SH-SY5Y (cell line): ENCODE measurements around the gene S100A9.

Experiments used
- GATA2 ChIP-seq: IDR thresholded peaks from 2 replicates; pipeline ENCODE4 v1.6.1; 2011; ENCODE audit warnings: mild to moderate bottlenecking, low read depth, low read length
- GATA3 ChIP-seq: IDR thresholded peaks from 2 replicates; pipeline ENCODE4 v1.6.1; 2011; ENCODE audit warnings: low read depth, mild to moderate bottlenecking, low read length, moderate library complexity

The S100A9 gene

GRCh38 chr1:153389973-153390879, 32.6 kb downstream of the S100A9 start:
- no peak for TF ChIP-seq GATA2
- no peak for TF ChIP-seq GATA3

- TF ChIP-seq GATA3 (no peak), GATA2 (no peak)
These were observed 33.5 kb downstream of the S100A9 start, which contains the start of gene S100A8 for GRCh38 chr1:153390938-153391710. TSS of gene S100A8 (minus strand) at chr1:153391073. CDS start at chr1:153390535, 538 bp downstream.

- TF ChIP-seq GATA3 (no peak), GATA2 (no peak)
These were observed 34.6 kb downstream of the S100A9 start for GRCh38 chr1:153392258-153392657.

- TF ChIP-seq GATA2 (no peak), GATA3 (no peak)
These were observed 35.2 kb downstream of the S100A9 start for GRCh38 chr1:153392822-153393221.

GRCh38 chr1:153393926-153394325, 36.3 kb downstream of the S100A9 start:
- TF ChIP-seq GATA3, result no peak
- TF ChIP-seq GATA2, result no peak

- no peak for TF ChIP-seq GATA3
- TF ChIP-seq GATA2, result no peak
These were observed 36.7 kb downstream of the S100A9 start for GRCh38 chr1:153394391-153394790.

- TF ChIP-seq GATA2 (no peak), GATA3 (no peak)
These were observed 37.6 kb downstream of the S100A9 start for GRCh38 chr1:153395136-153395685.

GRCh38 chr1:153395776-153396175, 38.1 kb downstream of the S100A9 start:
- TF ChIP-seq GATA2, result no peak
- TF ChIP-seq GATA3, result no peak

GRCh38 chr1:153396461-153396860, 38.8 kb downstream of the S100A9 start:
- TF ChIP-seq GATA3, result no peak

- TF ChIP-seq GATA3 (no peak), GATA2 (no peak)
These were observed 39.6 kb downstream of the S100A9 start for GRCh38 chr1:153397051-153397923.

- no peak for TF ChIP-seq GATA2
- no peak for TF ChIP-seq GATA3
These were observed 40.4 kb downstream of the S100A9 start for GRCh38 chr1:153397924-153398651.

- TF ChIP-seq GATA2 (no peak), GATA3 (no peak)
These were observed 41.9 kb downstream of the S100A9 start for GRCh38 chr1:153399401-153400055.

- TF ChIP-seq GATA2 (no peak), GATA3 (no peak)
These were observed 42.6 kb downstream of the S100A9 start for GRCh38 chr1:153400244-153400643.
